HG03097 (cell line): ENCODE data around the gene PEA15.
A peak's percentile ranks its signal among the peaks of the same experiment; 100 is the strongest.

Experiments used
- ATAC-seq: cut with Tn5 transposase; IDR thresholded peaks from one replicate; pipeline ENCODE4 v1.9.1; 2021; ENCODE audit not compliant: unreplicated experiment, low FRiP score

PEA15 gene

DNA sequence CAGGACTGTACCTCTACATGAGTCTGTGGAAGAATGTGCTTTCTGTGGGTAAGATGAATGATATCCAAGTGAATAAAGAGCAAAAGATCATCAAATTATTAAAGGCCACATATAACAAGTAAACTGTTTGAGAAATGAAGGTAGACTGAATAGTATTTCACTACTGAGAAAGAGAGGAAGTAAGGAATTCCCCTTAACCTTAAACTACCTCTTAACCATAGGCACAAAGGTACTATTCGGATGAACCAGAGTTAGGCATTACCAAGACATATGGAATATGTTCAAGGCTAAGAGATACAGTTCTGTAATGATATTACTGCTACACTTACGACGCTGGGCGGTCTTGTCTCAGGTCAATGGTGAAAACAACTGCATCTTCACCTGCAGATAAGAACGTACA is 31.6 kb downstream of the PEA15 start:
- ATAC-seq: no peak

- no peak for ATAC-seq
Measured at GRCh38 chr1:160237558-160237957, 32.4 kb downstream of the PEA15 start.

- ATAC-seq: no peak
Measured at GRCh38 chr1:160238408-160238807, 33.2 kb downstream of the PEA15 start.

DNA sequence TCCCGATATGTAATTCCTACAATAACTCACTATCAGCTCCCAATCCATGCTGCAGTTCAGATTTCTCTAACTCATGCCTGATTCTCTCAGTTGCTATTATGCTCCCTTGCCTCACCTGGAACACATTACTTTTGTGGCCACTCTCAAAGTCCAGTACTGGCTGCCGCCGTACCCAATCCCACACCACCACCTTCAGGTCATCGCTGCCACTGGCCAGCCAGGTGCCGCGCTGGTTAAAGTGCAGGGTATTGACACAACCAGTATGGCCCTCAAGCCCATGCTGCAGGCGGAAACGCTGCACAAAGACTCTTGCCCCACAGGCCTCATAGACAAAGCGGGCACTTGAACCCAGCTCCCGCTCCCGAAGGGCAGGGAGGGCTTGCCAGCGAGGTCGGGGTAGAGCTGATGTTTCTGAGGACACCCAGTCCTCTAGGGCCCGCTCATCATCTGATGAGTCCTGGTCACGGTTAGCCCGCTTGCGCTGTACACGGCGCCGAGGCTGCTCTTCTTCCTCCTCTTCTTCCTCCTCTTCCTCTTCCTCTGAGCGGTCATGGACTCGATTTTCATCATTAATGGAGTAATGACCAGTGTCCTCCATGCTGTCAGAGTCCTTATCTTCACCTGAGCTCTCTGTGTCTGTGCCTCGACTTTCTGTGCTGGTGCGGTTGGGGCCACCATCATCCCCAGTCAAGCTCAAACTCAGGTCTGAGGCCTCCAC is 34.6 kb downstream of the PEA15 start:
- no peak for ATAC-seq

DNA sequence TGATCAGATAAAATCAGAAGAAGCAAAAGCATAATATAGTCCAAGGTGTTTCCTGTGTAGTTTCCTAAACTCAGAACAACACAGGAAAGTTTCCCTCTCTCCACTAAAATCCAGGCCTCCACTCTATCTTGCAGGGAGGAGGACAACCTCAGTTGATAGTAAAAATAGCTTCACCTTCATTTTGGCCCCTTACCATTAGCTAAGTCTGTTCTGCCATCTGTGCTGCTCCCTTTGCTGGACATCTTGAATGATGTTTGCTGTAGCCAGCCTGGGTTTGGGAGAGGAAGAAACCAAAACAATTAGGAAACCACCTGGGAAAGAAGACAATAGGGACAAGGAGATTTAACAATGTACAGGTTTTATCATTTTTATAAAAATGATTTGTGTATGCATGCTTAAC is 38.6 kb downstream of the PEA15 start:
- ATAC-seq: no peak

- no peak for ATAC-seq
Measured at GRCh38 chr1:160244209-160244608, 39.0 kb downstream of the PEA15 start.

GRCh38 chr1:160245434-160245833 is 40.2 kb downstream of the PEA15 start:
- no peak for ATAC-seq

DNA sequence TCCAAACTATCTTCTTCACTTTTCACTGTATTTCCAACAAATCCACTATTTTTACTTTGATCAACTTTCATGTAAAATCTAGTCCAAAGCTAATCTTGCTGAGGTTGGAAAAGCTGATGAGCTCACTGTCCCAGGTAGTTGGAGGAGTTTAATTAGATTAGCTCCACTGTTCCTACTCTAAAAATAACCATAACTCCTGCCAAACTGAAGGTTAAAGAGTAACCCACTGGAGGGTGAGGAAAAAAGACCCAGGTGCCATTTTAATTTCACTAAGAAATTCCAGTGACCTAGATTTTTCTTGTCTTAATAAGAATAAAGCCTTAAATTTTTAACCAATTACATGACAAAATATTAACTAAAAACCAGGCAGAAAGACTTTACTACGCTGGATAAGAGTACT is 41.9 kb downstream of the PEA15 start:
- ATAC-seq: no peak

DNA sequence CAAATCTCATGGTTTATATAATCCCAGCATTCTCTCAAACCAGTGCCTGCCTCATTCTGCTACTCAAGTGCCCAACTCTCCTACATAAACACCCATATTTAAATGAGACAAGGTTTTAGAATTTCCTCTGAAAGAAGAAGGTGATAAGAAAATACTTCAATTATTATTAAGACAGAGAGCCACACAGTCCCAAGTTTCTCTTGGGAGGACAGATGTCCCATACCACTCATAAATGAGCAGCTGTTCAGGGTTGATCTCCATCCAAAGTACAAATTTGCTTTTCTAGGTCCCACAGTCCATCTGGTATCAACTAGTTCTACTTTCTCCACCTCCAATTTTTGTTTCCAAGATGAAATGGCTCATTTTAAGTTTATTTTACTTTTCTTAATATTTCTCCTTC is 45.8 kb downstream of the PEA15 start:
- ATAC-seq: no peak

GRCh38 chr1:160251687-160252526 is 46.7 kb downstream of the PEA15 start:
- no peak for ATAC-seq

GRCh38 chr1:160255781-160256300 is 50.7 kb downstream of the PEA15 start:
- ATAC-seq: no peak

GRCh38 chr1:160256396-160257046 is 51.3 kb downstream of the PEA15 start:
- ATAC-seq: no peak

- no peak for ATAC-seq
Measured at GRCh38 chr1:160257411-160258015, 52.3 kb downstream of the PEA15 start.

GRCh38 chr1:160258177-160258798 is 53.1 kb downstream of the PEA15 start:
- no peak for ATAC-seq

DNA sequence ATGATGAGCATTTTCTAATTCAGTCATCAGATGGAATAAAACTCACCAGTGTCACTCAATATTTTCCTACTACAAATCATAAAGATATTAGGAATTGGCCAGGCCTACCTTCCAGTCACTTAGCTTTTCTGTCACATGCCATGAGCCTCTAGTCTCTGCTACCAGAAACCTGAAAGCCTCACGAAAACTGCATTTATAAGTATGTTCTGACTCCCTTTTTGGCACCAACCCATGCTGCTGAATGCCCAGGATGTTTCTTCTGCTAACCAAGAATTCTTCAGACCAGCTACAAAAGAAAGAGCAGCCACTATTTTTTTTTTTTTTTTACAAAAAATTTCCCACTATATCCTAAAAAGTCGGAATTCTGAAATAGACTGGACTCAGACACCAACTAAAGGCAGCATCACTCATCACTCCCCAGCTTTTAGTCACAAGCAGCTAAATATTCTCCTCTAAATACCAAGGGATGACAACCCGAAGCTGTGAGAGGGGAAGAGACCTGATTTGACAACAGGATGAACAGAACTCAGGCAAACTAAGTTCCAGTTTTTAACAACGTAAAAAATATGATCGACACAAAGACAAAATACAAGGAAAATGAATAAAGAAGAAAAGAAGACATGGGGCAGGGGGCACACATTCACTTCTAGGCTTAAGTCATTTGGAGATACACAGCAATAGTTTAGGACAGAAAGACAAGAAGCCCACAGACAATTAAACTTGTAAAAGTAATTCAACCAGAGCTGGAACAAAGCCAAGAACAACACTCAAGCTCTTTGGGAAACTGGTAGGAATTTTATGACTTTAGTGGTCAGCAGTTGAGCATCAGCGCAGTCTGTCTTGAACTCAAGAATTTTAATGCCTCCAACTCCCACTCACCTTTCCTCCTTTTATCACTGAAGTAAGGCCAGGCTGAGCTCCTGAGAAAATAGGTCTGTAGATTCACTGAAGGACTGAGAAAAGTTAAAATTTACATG is 55.5 kb downstream of the PEA15 start:
- no peak for ATAC-seq

DNA sequence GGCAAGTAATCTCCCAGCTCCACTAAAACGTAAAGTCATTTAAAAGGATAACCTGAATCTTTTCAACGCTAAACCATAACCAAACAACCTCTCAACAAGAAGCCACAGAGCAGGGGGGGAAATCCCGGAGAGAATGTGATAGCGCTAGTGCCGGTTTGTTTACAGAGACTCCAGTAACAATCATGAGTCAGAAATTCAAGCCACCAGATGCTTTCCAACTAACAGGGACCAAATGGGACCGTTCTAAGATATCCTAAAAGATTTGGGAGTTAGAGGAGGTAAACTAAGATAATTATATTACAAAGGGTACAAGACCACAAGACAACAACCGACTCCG is 56.3 kb downstream of the PEA15 start:
- ATAC-seq: no peak

DNA sequence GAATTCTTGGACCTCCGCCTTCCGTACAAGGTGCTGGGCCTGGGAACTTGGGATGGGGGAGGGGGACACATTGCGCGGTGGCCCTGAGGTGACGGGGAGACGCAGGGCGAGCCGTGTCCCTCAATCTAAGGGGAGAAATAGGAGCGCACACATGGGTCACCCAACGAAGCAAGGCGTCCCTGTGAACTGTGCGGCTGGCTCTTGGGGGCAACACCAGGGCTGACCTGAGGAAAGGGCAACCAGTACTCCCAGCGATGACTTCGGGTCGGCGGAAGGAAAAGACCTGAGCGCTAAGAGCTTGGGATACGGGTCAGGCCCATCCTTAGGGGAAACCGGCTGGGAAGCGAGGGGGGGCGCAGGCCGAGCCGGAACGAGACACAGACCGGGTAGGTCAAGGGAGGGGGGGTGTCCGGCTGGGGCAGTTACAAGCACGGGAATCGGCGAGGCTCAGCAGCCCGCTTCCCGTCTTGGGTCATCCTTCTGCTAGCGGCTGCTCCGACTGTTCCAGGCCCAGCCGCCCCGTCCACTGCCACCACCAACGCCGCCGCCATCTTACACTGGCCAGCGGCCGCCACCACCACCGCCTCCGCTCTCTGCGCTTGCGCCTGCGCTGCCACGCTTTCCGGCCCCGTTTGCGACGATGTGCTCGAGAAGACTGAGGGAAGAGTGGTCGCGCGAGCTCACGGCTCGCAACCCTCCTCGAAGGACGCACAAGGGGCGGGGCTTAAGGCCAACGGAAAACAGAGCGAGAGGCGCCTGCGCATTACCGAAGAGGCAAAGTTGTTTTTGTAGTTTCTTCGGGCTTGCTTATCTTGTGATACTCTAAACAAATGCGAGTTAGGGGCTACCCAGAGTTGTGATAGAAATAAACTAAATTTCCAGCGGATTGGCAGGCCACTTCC is 57.0 kb downstream of the PEA15 start, which contains the start of gene DCAF8:
Gene DCAF8 (minus strand): TSS at position 657 of the 902 bp plus-strand sequence. CDS start 18,541 bp downstream, outside the sequence.
- ATAC-seq: peak; percentile 84

- no peak for ATAC-seq
Measured at GRCh38 chr1:160264795-160265307, 59.7 kb downstream of the PEA15 start.
